Cardiac muscle cell (in vitro differentiated cells and primary cell): Measurements from ENCODE around the gene SLC23A3. TPM values are rescaled to one million over a fixed set of nuclear protein-coding genes. Genes with fewer than 3 reads are reported as not detected.

Experiments used
- DNase-seq, 2 donors: peaks; one replicate each; pipeline versions ENCODE4 v3.0.0 to v3.0.0-alpha.2; 2010 to 2017; ENCODE audit warnings: low read depth in 1 of 2, low spot score in 1 of 2
- H3K27ac ChIP-seq: fragments of 200-600 bp; sonication (generic); 2 replicates; pipeline ENCODE4 v1.5.1; 2016
- H3K27me3 ChIP-seq: fragments of 200-600 bp; sonication (generic); 2 replicates; pipeline ENCODE4 v1.6.0; 2016; ENCODE audit warnings: control low read depth
- H3K36me3 ChIP-seq: fragments of 200-600 bp; sonication (generic); 2 replicates; pipeline ENCODE4 v1.5.1; 2016; ENCODE audit warnings: control low read depth
- H3K4me1 ChIP-seq: fragments of 200-600 bp; sonication (generic); 2 replicates; pipeline ENCODE4 v1.8.1; 2017; ENCODE audit warnings: low read depth, mild to moderate bottlenecking, mixed run types
- H3K4me3 ChIP-seq: fragments of 200-600 bp; sonication (generic); 2 replicates; pipeline ENCODE4 v1.5.1; 2016; ENCODE audit warnings: mild to moderate bottlenecking
- H3K9me3 ChIP-seq: fragments of 200-600 bp; sonication (generic); 2 replicates; pipeline ENCODE4 v1.5.1; 2017; ENCODE audit warnings: low read depth, mild to moderate bottlenecking, control low read depth
- CTCF ChIP-seq: IDR thresholded peaks from 2 replicates; pipeline ENCODE4 v1.5.1; 2012; ENCODE audit warnings: low read depth, mild to moderate bottlenecking, low read length
- polyA plus RNA-seq: library from polyadenylated mRNA; unstranded; fragments of >200 nt; fragmentation: Nextera tagmentation; extraction: Ambion mirVana; gene quantifications from 2 replicates; pipeline ENCODE4 v1.2.1, GENCODE V29; 2016
- total RNA-seq: library from RNA; depleted of rRNA; stranded (reverse); fragments of >200 nt; gene quantifications from 2 replicates; pipeline ENCODE4 v1.2.3, GENCODE V29; 2016

The SLC23A3 gene
- total and polyA plus RNA-seq, 2 experiments from 2014 or later = 0.09 TPM; not detected in 1

GRCh38 chr2:219178377-219179175, 8.7 kb upstream of the SLC23A3 start:
- Histone ChIP-seq H3K27ac (peak overlapping the region; percentile 93), H3K36me3 (peaks cover 33% of the 10 kb centered on the region), H3K4me3 (peak overlapping the region; percentile 49), H3K4me1 (peaks cover 4% of the 10 kb centered on the region), H3K27me3 (no peaks in the 10 kb centered on the region), H3K9me3 (no peaks in the 10 kb centered on the region)
- TF ChIP-seq CTCF = no peak
- DNase-seq = peak; percentile 47 to 69

GRCh38 chr2:219177552-219178376, 7.9 kb upstream of the SLC23A3 start, which contains the start of gene RETREG2:
TSS of gene RETREG2 (plus strand) at chr2:219178275. CDS start at chr2:219178353, 78 bp downstream.
- H3K36me3 ChIP-seq = peaks cover 28% of the 10 kb centered on the region
- peaks cover 4% of the 10 kb centered on the region for H3K4me1 ChIP-seq
- TF ChIP-seq CTCF = peak; percentile 23
- H3K27ac ChIP-seq = peak within 1 kb of the TSS; percentile 93
- H3K27me3 ChIP-seq = no peaks in the 10 kb centered on the region
- H3K9me3 ChIP-seq = no peaks in the 10 kb centered on the region
- DNase-seq = peak; percentile 94
- peak within 1 kb of the TSS; percentile 49 for H3K4me3 ChIP-seq

GRCh38 chr2:219176818-219177551, 7.2 kb upstream of the SLC23A3 start, which contains the start of gene CNPPD1:
TSS of gene CNPPD1 (minus strand) at chr2:219176925. CDS start at chr2:219176828, 97 bp downstream.
- peaks cover 4% of the 10 kb centered on the region for H3K4me1 ChIP-seq
- peak within 1 kb of the TSS; percentile 93 for H3K27ac ChIP-seq
- TF ChIP-seq CTCF = no peak
- DNase-seq = peak; percentile 83 to 89
- H3K4me3 ChIP-seq = peak within 1 kb of the TSS; percentile 49
- no peaks in the 10 kb centered on the region for H3K27me3 ChIP-seq
- no peaks in the 10 kb centered on the region for H3K9me3 ChIP-seq
- peaks cover 21% of the 10 kb centered on the region for H3K36me3 ChIP-seq

GRCh38 chr2:219175928-219176817, 6.3 kb upstream of the SLC23A3 start:
- H3K9me3 ChIP-seq = no peaks in the 10 kb centered on the region
- H3K4me3 ChIP-seq = peak overlapping the region; percentile 49
- peak; percentile 38 to 69 for DNase-seq
- H3K4me1 ChIP-seq = peaks cover 4% of the 10 kb centered on the region
- peaks cover 18% of the 10 kb centered on the region for H3K36me3 ChIP-seq
- H3K27me3 ChIP-seq = no peaks in the 10 kb centered on the region
- H3K27ac ChIP-seq = peak overlapping the region; percentile 93
- TF ChIP-seq CTCF = peak; percentile 21
